Activated CD8-positive, alpha-beta T cell treated with anti-CD3 and anti-CD28 coated beads for 36 hours (primary cell): ENCODE measurements around the gene KDM2B. TPM values are rescaled to one million over a fixed set of nuclear protein-coding genes. Genes with fewer than 3 reads are reported as not detected.

Experiments used
- ATAC-seq: fragments of 200-7000 bp; cut with Tn5 transposase; one replicate; pipeline ENCODE4 v1.10.0; 2021; ENCODE audit warnings: mild to moderate bottlenecking, moderate library complexity
- CTCF ChIA-PET: fragments of 350-600 bp; sonication (Branson Sonifier 250); formaldehyde crosslinking; loops from one replicate; lab custom pipeline; 2021; ENCODE audit warnings: antibody characterized with exemption; lab: Charles Lee
- POLR2A ChIA-PET: fragments of 350-600 bp; sonication (Branson Sonifier 250); formaldehyde crosslinking; loops from one replicate; lab custom pipeline; 2021; ENCODE audit warnings: antibody characterized with exemption; lab: Charles Lee
- DNase-seq: peaks from one replicate; pipeline ENCODE4 v3.0.0-alpha.2; 2020
- H3K27ac Mint-ChIP-seq: one replicate; pipeline ENCODE4 v1.8.0; 2021; ENCODE audit warnings: mild to moderate bottlenecking, mixed read lengths
- H3K27me3 Mint-ChIP-seq: one replicate; pipeline ENCODE4 v1.8.0; 2021; ENCODE audit warnings: mixed read lengths
- H3K36me3 Mint-ChIP-seq: one replicate; pipeline ENCODE4 v1.8.0; 2021; ENCODE audit warnings: low read depth, mixed read lengths
- H3K4me1 Mint-ChIP-seq: one replicate; pipeline ENCODE4 v1.8.0; 2021; ENCODE audit warnings: low read depth, mixed read lengths
- H3K4me3 Mint-ChIP-seq: one replicate; pipeline ENCODE4 v1.8.0; 2021; ENCODE audit warnings: mild to moderate bottlenecking, moderate library complexity, mixed read lengths
- H3K9me3 Mint-ChIP-seq: one replicate; pipeline ENCODE4 v1.8.0; 2021; ENCODE audit warnings: mixed read lengths
- CTCF ChIP-seq: fragments of 200-600 bp; IDR thresholded peaks from one replicate; pipeline ENCODE4 v1.8.0; 2022; ENCODE audit warnings: antibody characterized with exemption, mild to moderate bottlenecking
- intact Hi-C: fragments of 100-400 bp; cut with micrococcal nuclease; formaldehyde crosslinking; loops from one replicate; pipeline ENCODE4 v1.10.0; 2022
- total RNA-seq, 2 experiments: library from RNA; stranded (reverse); gene quantifications; one replicate each; pipeline ENCODE4 v1.2.3, GENCODE V29; 2021

The KDM2B gene
- total RNA-seq, 2 experiments from 2014 or later = 61.0 to 61.7 TPM

- CTCF ChIA-PET = interaction anchor here (1.0 kb wide), 1 partner anchor 13 kb away, joined by 3 read pairs; no protein-coding TSS in a partner anchor
- Mint-ChIP-seq H3K36me3 (peaks cover 4% of the 10 kb centered on the region), H3K9me3 (no peaks in the 10 kb centered on the region), H3K27me3 (no peaks in the 10 kb centered on the region), H3K4me1 (peaks cover 9% of the 10 kb centered on the region), H3K27ac (peak overlapping the region; percentile 72), H3K4me3 (no peak overlapping the region)
- intact Hi-C loops = no loop called here
- peak; percentile 9 for DNase-seq
- POLR2A ChIA-PET = interaction anchor here (0.8 kb wide), 1 partner anchor 15 kb away, joined by 5 read pairs; no protein-coding TSS in a partner anchor
- peak; percentile 43 for ATAC-seq
- no peak for TF ChIP-seq CTCF
Measured at GRCh38 chr12:121514184-121514742, 66.6 kb downstream of the KDM2B start.

- Mint-ChIP-seq H3K9me3 (no peaks in the 10 kb centered on the region), H3K27ac (peak overlapping the region; percentile 72), H3K4me3 (no peak overlapping the region), H3K36me3 (peaks cover 4% of the 10 kb centered on the region), H3K27me3 (no peaks in the 10 kb centered on the region), H3K4me1 (peaks cover 9% of the 10 kb centered on the region)
- ATAC-seq = peak; percentile 80
- CTCF ChIA-PET = interaction anchor here (1.0 kb wide), 1 partner anchor 13 kb away, joined by 3 read pairs; no protein-coding TSS in a partner anchor
- TF ChIP-seq CTCF = no peak
- intact Hi-C loops = no loop called here
- POLR2A ChIA-PET = interaction anchor here (0.8 kb wide), 1 partner anchor 16 kb away, joined by 5 read pairs; no protein-coding TSS in a partner anchor
- DNase-seq = peak; percentile 39
Measured at GRCh38 chr12:121513464-121514183, 67.2 kb downstream of the KDM2B start.

GRCh38 chr12:121512561-121512960 lies 68.3 kb downstream of the KDM2B start:
- Mint-ChIP-seq H3K36me3 (peaks cover 6% of the 10 kb centered on the region), H3K9me3 (no peaks in the 10 kb centered on the region), H3K4me3 (no peak overlapping the region), H3K27me3 (no peaks in the 10 kb centered on the region), H3K27ac (no peak overlapping the region), H3K4me1 (peaks cover 9% of the 10 kb centered on the region)
- intact Hi-C loops = no loop called here
- ChIA-PET CTCF (interaction anchor here (1.2 kb wide), 1 partner anchor 34 kb away, joined by 3 read pairs; no protein-coding TSS in a partner anchor), POLR2A (no interaction called here)
- no peak for DNase-seq
- no peak for TF ChIP-seq CTCF
- ATAC-seq = no peak

GRCh38 chr12:121511916-121512315 lies 68.9 kb downstream of the KDM2B start:
- ChIA-PET CTCF (interaction anchor here (1.2 kb wide), 1 partner anchor 33 kb away, joined by 3 read pairs; no protein-coding TSS in a partner anchor), POLR2A (no interaction called here)
- peaks cover 10% of the 10 kb centered on the region for H3K36me3 Mint-ChIP-seq
- no peak overlapping the region for H3K27ac Mint-ChIP-seq
- peaks cover 9% of the 10 kb centered on the region for H3K4me1 Mint-ChIP-seq
- intact Hi-C loops = no loop called here
- no peaks in the 10 kb centered on the region for H3K27me3 Mint-ChIP-seq
- no peak overlapping the region for H3K4me3 Mint-ChIP-seq
- DNase-seq (no peak), ATAC-seq (no peak)
- no peak for TF ChIP-seq CTCF
- H3K9me3 Mint-ChIP-seq = no peaks in the 10 kb centered on the region

GRCh38 chr12:121509339-121509738 lies 71.5 kb downstream of the KDM2B start:
- no peaks in the 10 kb centered on the region for H3K9me3 Mint-ChIP-seq
- ChIA-PET POLR2A (no interaction called here), CTCF (interaction anchor here (3.1 kb wide), 1 partner anchor 10 kb away, joined by 13 read pairs; no protein-coding TSS in a partner anchor)
- TF ChIP-seq CTCF = no peak
- ATAC-seq (no peak), DNase-seq (no peak)
- no peaks in the 10 kb centered on the region for H3K27me3 Mint-ChIP-seq
- intact Hi-C loops = loop anchor here (10.0 kb wide), 2 partner anchors 75 to 115 kb away; partner anchors contain the start of genes KDM2B and ORAI1
- peaks cover 4% of the 10 kb centered on the region for H3K4me1 Mint-ChIP-seq
- H3K27ac Mint-ChIP-seq = no peak overlapping the region
- H3K36me3 Mint-ChIP-seq = peaks cover 10% of the 10 kb centered on the region
- no peak overlapping the region for H3K4me3 Mint-ChIP-seq
